GM12873 (cell line): ENCODE data around the gene UMODL1.

Experiments
- TF ChIP-seq, protein P1 (sequence below): IDR thresholded peaks from 2 replicates; pipeline ENCODE4 v1.5.1; 2012; ENCODE audit warnings: low read depth, mild to moderate bottlenecking, moderate library complexity, low read length, control low read depth; ENCODE audit not compliant: insufficient read depth; ENCODE audit errors: missing control alignments

The UMODL1 gene, protein sequence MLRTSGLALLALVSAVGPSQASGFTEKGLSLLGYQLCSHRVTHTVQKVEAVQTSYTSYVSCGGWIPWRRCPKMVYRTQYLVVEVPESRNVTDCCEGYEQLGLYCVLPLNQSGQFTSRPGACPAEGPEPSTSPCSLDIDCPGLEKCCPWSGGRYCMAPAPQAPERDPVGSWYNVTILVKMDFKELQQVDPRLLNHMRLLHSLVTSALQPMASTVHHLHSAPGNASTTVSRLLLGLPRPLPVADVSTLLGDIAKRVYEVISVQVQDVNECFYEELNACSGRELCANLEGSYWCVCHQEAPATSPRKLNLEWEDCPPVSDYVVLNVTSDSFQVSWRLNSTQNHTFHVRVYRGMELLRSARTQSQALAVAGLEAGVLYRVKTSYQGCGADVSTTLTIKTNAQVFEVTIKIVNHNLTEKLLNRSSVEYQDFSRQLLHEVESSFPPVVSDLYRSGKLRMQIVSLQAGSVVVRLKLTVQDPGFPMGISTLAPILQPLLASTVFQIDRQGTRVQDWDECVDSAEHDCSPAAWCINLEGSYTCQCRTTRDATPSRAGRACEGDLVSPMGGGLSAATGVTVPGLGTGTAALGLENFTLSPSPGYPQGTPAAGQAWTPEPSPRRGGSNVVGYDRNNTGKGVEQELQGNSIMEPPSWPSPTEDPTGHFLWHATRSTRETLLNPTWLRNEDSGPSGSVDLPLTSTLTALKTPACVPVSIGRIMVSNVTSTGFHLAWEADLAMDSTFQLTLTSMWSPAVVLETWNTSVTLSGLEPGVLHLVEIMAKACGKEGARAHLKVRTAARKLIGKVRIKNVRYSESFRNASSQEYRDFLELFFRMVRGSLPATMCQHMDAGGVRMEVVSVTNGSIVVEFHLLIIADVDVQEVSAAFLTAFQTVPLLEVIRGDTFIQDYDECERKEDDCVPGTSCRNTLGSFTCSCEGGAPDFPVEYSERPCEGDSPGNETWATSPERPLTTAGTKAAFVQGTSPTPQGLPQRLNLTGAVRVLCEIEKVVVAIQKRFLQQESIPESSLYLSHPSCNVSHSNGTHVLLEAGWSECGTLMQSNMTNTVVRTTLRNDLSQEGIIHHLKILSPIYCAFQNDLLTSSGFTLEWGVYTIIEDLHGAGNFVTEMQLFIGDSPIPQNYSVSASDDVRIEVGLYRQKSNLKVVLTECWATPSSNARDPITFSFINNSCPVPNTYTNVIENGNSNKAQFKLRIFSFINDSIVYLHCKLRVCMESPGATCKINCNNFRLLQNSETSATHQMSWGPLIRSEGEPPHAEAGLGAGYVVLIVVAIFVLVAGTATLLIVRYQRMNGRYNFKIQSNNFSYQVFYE

GRCh38 chr21:42071146-42071737 is at the start of gene UMODL1:
TSS of gene UMODL1 (plus strand) at chr21:42071317. CDS start at chr21:42071317, 0 bp downstream.
- TF ChIP-seq, protein P1, sequence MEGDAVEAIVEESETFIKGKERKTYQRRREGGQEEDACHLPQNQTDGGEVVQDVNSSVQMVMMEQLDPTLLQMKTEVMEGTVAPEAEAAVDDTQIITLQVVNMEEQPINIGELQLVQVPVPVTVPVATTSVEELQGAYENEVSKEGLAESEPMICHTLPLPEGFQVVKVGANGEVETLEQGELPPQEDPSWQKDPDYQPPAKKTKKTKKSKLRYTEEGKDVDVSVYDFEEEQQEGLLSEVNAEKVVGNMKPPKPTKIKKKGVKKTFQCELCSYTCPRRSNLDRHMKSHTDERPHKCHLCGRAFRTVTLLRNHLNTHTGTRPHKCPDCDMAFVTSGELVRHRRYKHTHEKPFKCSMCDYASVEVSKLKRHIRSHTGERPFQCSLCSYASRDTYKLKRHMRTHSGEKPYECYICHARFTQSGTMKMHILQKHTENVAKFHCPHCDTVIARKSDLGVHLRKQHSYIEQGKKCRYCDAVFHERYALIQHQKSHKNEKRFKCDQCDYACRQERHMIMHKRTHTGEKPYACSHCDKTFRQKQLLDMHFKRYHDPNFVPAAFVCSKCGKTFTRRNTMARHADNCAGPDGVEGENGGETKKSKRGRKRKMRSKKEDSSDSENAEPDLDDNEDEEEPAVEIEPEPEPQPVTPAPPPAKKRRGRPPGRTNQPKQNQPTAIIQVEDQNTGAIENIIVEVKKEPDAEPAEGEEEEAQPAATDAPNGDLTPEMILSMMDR, result no peak

DNA sequence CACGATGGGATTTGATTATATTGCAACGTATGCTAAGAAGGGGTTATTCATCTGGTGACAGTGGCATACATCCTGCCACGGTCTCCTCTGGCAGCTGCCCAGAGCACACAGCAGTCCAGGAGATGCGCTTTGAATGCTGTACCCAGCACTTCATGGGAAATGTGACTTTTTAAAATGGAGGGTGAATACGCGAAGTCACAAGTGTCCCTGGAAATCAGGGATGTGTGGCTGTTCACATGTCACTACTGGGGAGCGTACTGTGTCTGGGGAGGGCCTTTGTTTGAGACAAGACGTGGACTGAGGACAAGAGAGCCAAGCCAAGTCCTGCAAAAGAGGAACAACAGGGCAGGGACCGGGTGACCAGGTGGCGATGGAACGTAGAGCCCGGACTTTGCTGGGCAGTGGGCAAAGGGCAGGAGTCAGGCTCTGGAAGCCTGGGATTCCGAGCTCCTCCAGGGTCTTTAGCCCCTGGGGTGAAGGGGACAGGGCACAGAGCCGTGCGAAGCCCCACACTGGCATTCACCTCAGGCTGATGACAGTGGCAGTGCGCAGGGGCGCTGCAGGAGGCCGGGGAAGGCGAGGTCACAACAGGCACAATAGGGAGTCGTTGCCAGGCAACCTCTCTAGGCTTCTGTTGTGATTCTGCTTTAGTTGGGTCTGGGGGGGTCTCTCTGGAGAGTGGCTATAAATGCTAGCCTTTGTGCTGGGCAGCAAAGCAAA is 49.6 kb upstream of the UMODL1 start:
- TF ChIP-seq, protein P1, result no peak

GRCh38 chr21:42022091-42022430 is 49.1 kb upstream of the UMODL1 start:
- TF ChIP-seq, protein P1, result no peak

GRCh38 chr21:42022906-42023305 is 48.2 kb upstream of the UMODL1 start:
- TF ChIP-seq, protein P1, result no peak

DNA sequence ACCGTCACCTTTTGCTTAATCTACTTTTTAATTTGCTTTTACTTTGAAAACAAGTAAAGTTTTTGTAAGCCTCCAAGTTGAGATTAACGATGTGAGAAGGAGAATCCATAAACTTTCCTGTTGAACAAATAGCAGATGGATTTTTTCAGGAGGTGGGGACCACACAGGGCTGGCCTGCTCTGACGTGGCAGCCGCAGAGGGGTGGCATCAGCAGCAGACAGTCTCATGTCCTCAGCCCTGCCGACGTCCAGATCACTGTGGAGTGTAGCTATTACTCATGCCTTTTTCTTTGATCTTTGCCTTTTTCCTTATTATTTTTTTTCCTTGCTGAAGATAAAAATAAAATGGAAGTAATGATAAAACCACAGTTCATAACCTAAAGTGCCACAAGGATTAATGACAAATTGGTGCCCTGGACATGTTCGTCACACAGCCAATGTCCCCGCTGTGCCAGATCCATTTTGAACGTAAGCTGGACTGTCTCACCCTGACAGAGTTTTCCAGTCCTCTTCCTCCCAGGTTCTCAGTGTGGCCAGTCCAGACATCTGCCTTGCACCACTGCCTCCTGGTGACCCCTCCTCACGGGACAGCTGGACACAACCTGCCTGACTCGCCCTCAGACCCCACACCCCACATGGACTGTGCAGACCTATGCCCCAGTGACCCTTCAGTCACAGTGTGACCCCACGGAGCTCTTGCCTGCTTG is 45.6 kb upstream of the UMODL1 start:
- TF ChIP-seq, protein P1, result no peak

GRCh38 chr21:42026082-42026435 is 45.1 kb upstream of the UMODL1 start:
- TF ChIP-seq, protein P1, result no peak
